Measurements from ENCODE around the gene VWA3A. TPM values are rescaled to one million over a fixed set of nuclear protein-coding genes. Genes with fewer than 3 reads are reported as not detected.
A peak's percentile ranks its signal among the peaks of the same experiment; 100 is the strongest.
"Not testable (repeated sequence)": the region's sequence is repeated elsewhere in the genome, so short reads cannot be mapped to it uniquely, and the experiment has no call there.

The VWA3A gene
- polyA plus RNA-seq, 6 donors from 2014 or later = 0.08 TPM; not detected in 5

GRCh38 chr16:22128537-22128936 is 36.2 kb downstream of the VWA3A start:
- not testable (repeated sequence) for H3K4me1 Mint-ChIP-seq; DNase-seq; H3K4me3 Mint-ChIP-seq; ATAC-seq (ENCODE audit: low read depth in 2 of 2); H3K27ac Mint-ChIP-seq
- H3K9me3 Mint-ChIP-seq = peaks cover 2 to 10% (median 4%) of the 10 kb centered on the region in 7 donors
- peaks cover 5 to 14% of the 10 kb centered on the region in 2 donors for H3K36me3 Mint-ChIP-seq
- peaks cover 5 to 15% (median 15%) of the 10 kb centered on the region in 3 donors for H3K27me3 Mint-ChIP-seq

- no peak for DNase-seq
- peaks cover 2 to 10% (median 4%) of the 10 kb centered on the region in 7 donors for H3K9me3 Mint-ChIP-seq
- peaks cover 5 to 18% (median 15%) of the 10 kb centered on the region in 3 donors for H3K27me3 Mint-ChIP-seq
- H3K27ac Mint-ChIP-seq = no peak overlapping the region
- H3K36me3 Mint-ChIP-seq = peaks cover 5 to 14% of the 10 kb centered on the region in 2 donors
- ATAC-seq (ENCODE audit: low read depth in 2 of 2) = no peak
- H3K4me1 Mint-ChIP-seq = no peaks in the 10 kb centered on the region
- no peak overlapping the region for H3K4me3 Mint-ChIP-seq
Observed at GRCh38 chr16:22130528-22130927, 38.2 kb downstream of the VWA3A start.

GRCh38 chr16:22132801-22133200 is 40.5 kb downstream of the VWA3A start:
- H3K9me3 Mint-ChIP-seq = peaks cover 2 to 12% (median 6%) of the 10 kb centered on the region in 7 donors
- H3K27me3 Mint-ChIP-seq = peaks cover 5 to 24% (median 20%) of the 10 kb centered on the region in 3 donors
- no peak for DNase-seq
- no peaks in the 10 kb centered on the region for H3K4me1 Mint-ChIP-seq
- no peak overlapping the region for H3K27ac Mint-ChIP-seq
- peaks cover 5 to 11% of the 10 kb centered on the region in 2 donors for H3K36me3 Mint-ChIP-seq
- no peak overlapping the region for H3K4me3 Mint-ChIP-seq
- no peak for ATAC-seq (ENCODE audit: low read depth in 2 of 2)

GRCh38 chr16:22138482-22138881 is 46.1 kb downstream of the VWA3A start:
- peaks cover 0 to 2% (median 0%) of the 10 kb centered on the region in 7 donors for H3K9me3 Mint-ChIP-seq
- H3K27ac Mint-ChIP-seq = no peak overlapping the region
- no peak overlapping the region for H3K4me3 Mint-ChIP-seq
- no peaks in the 10 kb centered on the region for H3K4me1 Mint-ChIP-seq
- no peaks in the 10 kb centered on the region for H3K36me3 Mint-ChIP-seq
- H3K27me3 Mint-ChIP-seq = peaks cover 9 to 22% (median 9%) of the 10 kb centered on the region in 3 donors
- no peak for DNase-seq
- no peak for ATAC-seq (ENCODE audit: low read depth in 2 of 2)

- Mint-ChIP-seq H3K4me1 (no peaks in the 10 kb centered on the region), H3K4me3 (no peak overlapping the region), H3K27ac (no peak overlapping the region), H3K36me3 (no peaks in the 10 kb centered on the region), H3K9me3 (peaks cover 0 to 2% (median 0%) of the 10 kb centered on the region in 7 donors), H3K27me3 (peaks cover 9 to 26% (median 10%) of the 10 kb centered on the region in 3 donors)
- ATAC-seq (ENCODE audit: low read depth in 2 of 2) (no peak), DNase-seq (no peak)
Observed at GRCh38 chr16:22139008-22139407, 46.7 kb downstream of the VWA3A start.

- no peaks in the 10 kb centered on the region for H3K4me1 Mint-ChIP-seq
- H3K36me3 Mint-ChIP-seq = no peaks in the 10 kb centered on the region
- peaks cover 0 to 2% (median 0%) of the 10 kb centered on the region in 7 donors for H3K9me3 Mint-ChIP-seq
- ATAC-seq (ENCODE audit: low read depth in 2 of 2) (no peak), DNase-seq (no peak)
- H3K27me3 Mint-ChIP-seq = peaks cover 9 to 33% (median 14%) of the 10 kb centered on the region in 3 donors
- peak overlapping the region in 1 of 6 donors; percentile 82 for H3K27ac Mint-ChIP-seq
- no peak overlapping the region for H3K4me3 Mint-ChIP-seq
Observed at GRCh38 chr16:22139732-22140131, 47.4 kb downstream of the VWA3A start.

GRCh38 chr16:22141767-22142166 is 49.4 kb downstream of the VWA3A start:
- no peak overlapping the region for H3K4me3 Mint-ChIP-seq
- no peak for ATAC-seq (ENCODE audit: low read depth in 2 of 2)
- no peaks in the 10 kb centered on the region for H3K9me3 Mint-ChIP-seq
- no peak for DNase-seq
- H3K27ac Mint-ChIP-seq = peak overlapping the region in 1 of 6 donors; percentile 20
- H3K36me3 Mint-ChIP-seq = no peaks in the 10 kb centered on the region
- H3K27me3 Mint-ChIP-seq = peaks cover 0 to 31% (median 17%) of the 10 kb centered on the region in 3 donors
- H3K4me1 Mint-ChIP-seq = no peaks in the 10 kb centered on the region

GRCh38 chr16:22144520-22144919 is 52.2 kb downstream of the VWA3A start:
- Mint-ChIP-seq H3K27ac (no peak overlapping the region), H3K4me3 (no peak overlapping the region), H3K27me3 (peaks cover 0 to 31% (median 23%) of the 10 kb centered on the region in 3 donors), H3K4me1 (no peaks in the 10 kb centered on the region), H3K36me3 (no peaks in the 10 kb centered on the region), H3K9me3 (no peaks in the 10 kb centered on the region)
- DNase-seq = no peak
- no peak for ATAC-seq (ENCODE audit: low read depth in 2 of 2)

GRCh38 chr16:22147853-22148252 is 55.5 kb downstream of the VWA3A start:
- Mint-ChIP-seq H3K4me1 (no peaks in the 10 kb centered on the region), H3K27ac (peak overlapping the region in 1 of 6 donors; percentile 20), H3K9me3 (no peaks in the 10 kb centered on the region), H3K36me3 (no peaks in the 10 kb centered on the region), H3K27me3 (peaks cover 0 to 20% (median 14%) of the 10 kb centered on the region in 3 donors), H3K4me3 (no peak overlapping the region)
- DNase-seq (no peak), ATAC-seq (ENCODE audit: low read depth in 2 of 2) (no peak)

GRCh38 chr16:22151246-22151998 is 59.1 kb downstream of the VWA3A start:
- Mint-ChIP-seq H3K9me3 (no peaks in the 10 kb centered on the region), H3K36me3 (no peaks in the 10 kb centered on the region), H3K4me3 (no peak overlapping the region), H3K27me3 (peaks cover 6 to 14% (median 6%) of the 10 kb centered on the region in 3 donors), H3K27ac (no peak overlapping the region), H3K4me1 (no peaks in the 10 kb centered on the region)
- no peak for DNase-seq
- no peak for ATAC-seq (ENCODE audit: low read depth in 2 of 2)

- Mint-ChIP-seq H3K36me3 (no peaks in the 10 kb centered on the region), H3K27ac (no peak overlapping the region), H3K4me1 (no peaks in the 10 kb centered on the region), H3K4me3 (no peak overlapping the region), H3K9me3 (no peaks in the 10 kb centered on the region), H3K27me3 (peaks cover 3 to 15% (median 7%) of the 10 kb centered on the region in 3 donors)
- DNase-seq = no peak
- ATAC-seq (ENCODE audit: low read depth in 2 of 2) = no peak
Observed at GRCh38 chr16:22152316-22152715, 60.0 kb downstream of the VWA3A start.

GRCh38 chr16:22153078-22153477 is 60.7 kb downstream of the VWA3A start:
- H3K27me3 Mint-ChIP-seq = peaks cover 0 to 15% (median 7%) of the 10 kb centered on the region in 3 donors

GRCh38 chr16:22161401-22161800 is 69.1 kb downstream of the VWA3A start:
- peaks cover 26 to 38% (median 32%) of the 10 kb centered on the region in 3 donors for H3K27me3 Mint-ChIP-seq
- peaks cover 0 to 5% (median 4%) of the 10 kb centered on the region in 7 donors for H3K9me3 Mint-ChIP-seq
- H3K4me3 Mint-ChIP-seq = peak overlapping the region in 3 of 8 donors; percentile 1 to 60 (median 4)

More at GRCh38 chr16:22153078-22153477, 60.7 kb downstream of the VWA3A start:
- not testable (repeated sequence) for DNase-seq; ATAC-seq (ENCODE audit: low read depth in 2 of 2); H3K4me3 Mint-ChIP-seq; H3K4me1 Mint-ChIP-seq; H3K27ac Mint-ChIP-seq; H3K36me3 Mint-ChIP-seq; H3K9me3 Mint-ChIP-seq

More at GRCh38 chr16:22161401-22161800, 69.1 kb downstream of the VWA3A start:
- DNase-seq (no peak), ATAC-seq (ENCODE audit: low read depth in 2 of 2) (no peak)
- Mint-ChIP-seq H3K27ac (peak overlapping the region in 1 of 6 donors; percentile 28), H3K4me1 (peaks cover 0 to 12% (median 3%) of the 10 kb centered on the region in 3 donors), H3K36me3 (peaks cover 5 to 9% of the 10 kb centered on the region in 2 donors)
